Esophagus squamous epithelium (tissue), 5 donors: ENCODE data around the gene EMC8. TPM values are rescaled to one million over a fixed set of nuclear protein-coding genes. Genes with fewer than 3 reads are reported as not detected.

Experiments
- DNase-seq: peaks from one replicate; lab custom pipeline; 2025; lab: John Stamatoyannopoulos, UW
- H3K27ac ChIP-seq, 4 donors: fragments of 200-600 bp; sonication (generic); one replicate each; pipeline ENCODE4 v1.5.1; 2016 to 2019; ENCODE audit warnings: mild to moderate bottlenecking in 1 of 4
- H3K27me3 ChIP-seq, 4 donors: fragments of 200-600 bp; sonication (generic); 1 replicate in 3 of 4; 2 replicates in 1 of 4; pipeline versions ENCODE4 v1.5.1 to v1.6.0; 2017 to 2021; ENCODE audit warnings: antibody characterized with exemption in 1 of 4
- H3K36me3 ChIP-seq, 3 donors: fragments of 200-600 bp; sonication (generic); one replicate each; pipeline ENCODE4 v1.5.1; 2016 to 2019
- H3K4me1 ChIP-seq, 3 donors: fragments of 200-600 bp; sonication (generic); one replicate each; pipeline ENCODE4 v1.5.1; 2017 to 2019
- H3K4me3 ChIP-seq, 4 donors: fragments of 200-600 bp; sonication (generic); 1 replicate in 3 of 4; 2 replicates in 1 of 4; pipeline ENCODE4 v1.5.1; 2016 to 2019; ENCODE audit warnings: mild to moderate bottlenecking in 2 of 4, moderate library complexity in 1 of 4
- H3K9me3 ChIP-seq, 3 donors: fragments of 200-600 bp; sonication (generic); one replicate each; pipeline ENCODE4 v1.5.1; 2016 to 2019
- POLR2A ChIP-seq, 4 donors: fragments of 450-650 bp; IDR thresholded peaks; one replicate each; pipeline ENCODE4 v1.6.1; 2017; ENCODE audit warnings: antibody characterized with exemption in 4 of 4, mild to moderate bottlenecking in 4 of 4, moderate library complexity in 3 of 4
- WGBS, 2 donors: methylation state at CpG; one replicate each; pipeline ENCODE4 v1.1.5; 2018; 5-methylcytosine and 5-hydroxymethylcytosine counted together
- intact Hi-C: fragments of 100-400 bp; cut with DNase I; formaldehyde crosslinking; loops from one replicate; pipeline ENCODE4 v1.15.0; 2022
- total RNA-seq, 4 donors: library from RNA; depleted of rRNA; stranded (reverse); fragments of >200 nt; gene quantifications; one replicate each; pipeline ENCODE4 v1.1.0, GENCODE V29; 2016
- TF ChIP-seq, protein P1 (sequence below), 6 experiments: fragments of 450-650 bp in 4 of 6; fragments of 200-600 bp in 2 of 6; sonication (generic) in 2 of 6; IDR thresholded peaks; one replicate each; pipeline ENCODE4 v1.5.1; 2016 to 2019; ENCODE audit warnings: antibody characterized with exemption in 6 of 6, mild to moderate bottlenecking in 4 of 6, moderate library complexity in 4 of 6
- donor health status: DM: yes; HTN: yes; CAD: no.

The EMC8 gene
- total RNA-seq, 4 donors from 2014 or later: 18.7 to 32.4 (median 23.9) TPM

DNA sequence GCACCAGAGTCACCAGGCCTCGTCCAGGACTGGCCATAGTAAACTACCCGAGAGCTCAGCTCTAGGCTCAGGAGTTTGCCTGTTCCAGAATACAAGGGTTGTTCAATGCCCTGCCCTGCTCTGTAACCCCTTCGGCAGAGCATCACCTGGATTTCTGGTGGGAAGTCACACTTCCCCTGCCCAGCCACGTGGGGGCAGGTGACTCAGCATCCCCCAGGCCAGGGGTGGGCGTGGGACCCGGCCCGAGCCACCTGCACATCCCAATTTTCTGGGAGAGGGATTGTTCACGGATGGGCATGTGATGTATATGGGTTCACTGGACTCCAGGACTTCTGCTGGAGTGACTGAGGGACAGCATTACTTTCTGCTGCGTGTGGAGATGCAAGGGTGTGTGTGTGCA is 26.0 kb upstream of the EMC8 start:
- peaks cover 0 to 12% (median 0%) of the 10 kb centered on the region in 3 donors for H3K4me1 ChIP-seq
- H3K36me3 ChIP-seq: no peaks in the 10 kb centered on the region
- no peak overlapping the region for H3K27ac ChIP-seq
- intact Hi-C loops: loop anchor here (10.0 kb wide), 2 partner anchors 159 to 699 kb away; no protein-coding TSS in a partner anchor
- no peak overlapping the region for H3K4me3 ChIP-seq
- no peaks in the 10 kb centered on the region for H3K9me3 ChIP-seq
- WGBS, 2 donors: 76 to 89% methylated on average over 4 to 5 of the region's 9 CpGs
- DNase-seq: no peak
- peaks cover 0 to 40% (median 0%) of the 10 kb centered on the region in 4 donors for H3K27me3 ChIP-seq
- no peak for TF ChIP-seq POLR2A (IDR thresholded peaks at IDR 0.05)
- TF ChIP-seq, protein P1, sequence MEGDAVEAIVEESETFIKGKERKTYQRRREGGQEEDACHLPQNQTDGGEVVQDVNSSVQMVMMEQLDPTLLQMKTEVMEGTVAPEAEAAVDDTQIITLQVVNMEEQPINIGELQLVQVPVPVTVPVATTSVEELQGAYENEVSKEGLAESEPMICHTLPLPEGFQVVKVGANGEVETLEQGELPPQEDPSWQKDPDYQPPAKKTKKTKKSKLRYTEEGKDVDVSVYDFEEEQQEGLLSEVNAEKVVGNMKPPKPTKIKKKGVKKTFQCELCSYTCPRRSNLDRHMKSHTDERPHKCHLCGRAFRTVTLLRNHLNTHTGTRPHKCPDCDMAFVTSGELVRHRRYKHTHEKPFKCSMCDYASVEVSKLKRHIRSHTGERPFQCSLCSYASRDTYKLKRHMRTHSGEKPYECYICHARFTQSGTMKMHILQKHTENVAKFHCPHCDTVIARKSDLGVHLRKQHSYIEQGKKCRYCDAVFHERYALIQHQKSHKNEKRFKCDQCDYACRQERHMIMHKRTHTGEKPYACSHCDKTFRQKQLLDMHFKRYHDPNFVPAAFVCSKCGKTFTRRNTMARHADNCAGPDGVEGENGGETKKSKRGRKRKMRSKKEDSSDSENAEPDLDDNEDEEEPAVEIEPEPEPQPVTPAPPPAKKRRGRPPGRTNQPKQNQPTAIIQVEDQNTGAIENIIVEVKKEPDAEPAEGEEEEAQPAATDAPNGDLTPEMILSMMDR (IDR thresholded peaks at IDR 0.05): no peak

DNA sequence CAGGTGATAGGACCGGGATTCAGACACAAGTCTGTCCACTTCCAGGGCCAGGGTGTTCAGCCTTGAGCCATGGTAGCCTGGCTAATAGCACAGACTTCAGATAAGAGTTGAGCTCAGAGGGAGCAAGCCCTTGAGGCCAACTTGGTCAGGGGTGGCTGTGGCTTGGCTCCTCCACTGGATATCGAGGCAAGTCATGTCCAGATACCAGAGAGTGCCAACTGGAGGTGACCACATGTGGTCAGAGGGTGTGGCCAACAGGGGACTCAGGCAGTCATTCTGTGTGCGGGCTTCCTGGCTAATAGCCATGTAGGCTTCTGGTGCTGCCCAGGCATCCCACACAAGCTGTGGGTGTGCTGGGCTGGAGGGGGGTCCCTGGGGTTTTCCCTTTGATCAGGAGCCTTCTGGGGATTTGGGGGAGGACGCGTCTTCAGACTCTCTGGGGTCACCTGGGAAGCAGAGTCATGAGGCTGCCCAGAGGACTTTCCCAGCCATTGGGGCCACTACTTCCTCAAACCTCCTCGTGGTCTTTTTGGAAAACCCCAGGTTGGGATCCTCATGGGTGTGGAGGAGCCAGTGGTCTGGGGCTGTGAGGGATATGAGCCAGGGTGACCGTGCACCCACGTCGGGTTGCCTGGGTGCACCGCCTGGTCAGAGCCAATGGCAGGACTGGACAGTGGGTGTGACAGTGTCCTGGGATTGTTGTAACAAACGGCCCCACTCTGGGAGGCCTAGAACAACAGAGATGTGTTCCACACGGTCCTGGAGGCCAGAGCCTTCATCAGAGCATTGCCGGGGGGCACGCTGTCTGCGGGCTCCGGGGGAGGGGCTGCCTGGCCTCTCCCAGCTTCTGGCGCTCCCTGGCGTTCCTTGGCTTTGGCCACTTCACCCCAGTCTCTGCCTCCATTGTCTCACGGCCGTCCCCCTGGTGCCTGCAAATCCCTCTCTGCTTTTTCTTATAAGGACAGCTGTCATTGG is 25.1 kb upstream of the EMC8 start:
- DNase-seq: no peak
- no peak overlapping the region for H3K4me3 ChIP-seq
- H3K27me3 ChIP-seq: peaks cover 0 to 40% (median 0%) of the 10 kb centered on the region in 4 donors
- no peak for TF ChIP-seq POLR2A (IDR thresholded peaks at IDR 0.05)
- TF ChIP-seq, protein P1 (IDR thresholded peaks at IDR 0.05): no peak
- 57 to 71% methylated on average over 8 to 11 of the region's 20 CpGs for WGBS, 2 donors
- intact Hi-C loops: loop anchor here (5.0 to 10.0 kb wide), 3 partner anchors 160 to 700 kb away; no protein-coding TSS in a partner anchor
- no peaks in the 10 kb centered on the region for H3K36me3 ChIP-seq
- peaks cover 0 to 12% (median 0%) of the 10 kb centered on the region in 3 donors for H3K4me1 ChIP-seq
- no peaks in the 10 kb centered on the region for H3K9me3 ChIP-seq
- H3K27ac ChIP-seq: no peak overlapping the region

DNA sequence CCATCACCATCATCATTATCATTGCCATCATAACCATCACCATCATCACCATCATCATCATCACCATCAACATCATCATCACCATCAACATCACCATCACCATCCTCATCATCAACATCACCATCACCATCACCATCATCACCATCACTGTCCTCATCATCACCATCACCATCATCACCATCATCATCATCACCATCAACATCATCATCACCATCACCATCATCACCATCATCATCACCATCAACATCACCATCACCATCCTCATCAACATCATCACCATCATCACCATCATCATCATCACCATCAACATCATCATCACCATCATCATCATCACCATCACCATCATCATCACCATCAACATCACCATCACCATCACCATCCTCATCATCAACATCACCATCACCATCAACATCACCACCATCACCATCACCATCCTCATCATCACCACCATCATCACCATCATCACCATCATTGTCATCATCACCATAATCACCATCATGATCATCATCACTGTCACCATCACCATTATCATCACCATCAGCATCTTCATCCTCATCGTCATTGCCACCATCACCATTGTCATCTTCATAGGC is 24.1 kb upstream of the EMC8 start:
- Histone ChIP-seq H3K4me1 (peaks cover 0 to 12% (median 0%) of the 10 kb centered on the region in 3 donors), H3K36me3 (no peaks in the 10 kb centered on the region), H3K27ac (no peak overlapping the region), H3K27me3 (peaks cover 0 to 41% (median 0%) of the 10 kb centered on the region in 4 donors), H3K4me3 (no peak overlapping the region), H3K9me3 (no peaks in the 10 kb centered on the region)
- intact Hi-C loops: loop anchor here (5.0 to 10.0 kb wide), 3 partner anchors 161 to 701 kb away; no protein-coding TSS in a partner anchor
- TF ChIP-seq, protein P1 (IDR thresholded peaks at IDR 0.05): no peak
- TF ChIP-seq POLR2A (IDR thresholded peaks at IDR 0.05): no peak
- DNase-seq: no peak
- WGBS, 2 donors: 93 to 96% methylated on average over 1 of the region's 1 CpG

DNA sequence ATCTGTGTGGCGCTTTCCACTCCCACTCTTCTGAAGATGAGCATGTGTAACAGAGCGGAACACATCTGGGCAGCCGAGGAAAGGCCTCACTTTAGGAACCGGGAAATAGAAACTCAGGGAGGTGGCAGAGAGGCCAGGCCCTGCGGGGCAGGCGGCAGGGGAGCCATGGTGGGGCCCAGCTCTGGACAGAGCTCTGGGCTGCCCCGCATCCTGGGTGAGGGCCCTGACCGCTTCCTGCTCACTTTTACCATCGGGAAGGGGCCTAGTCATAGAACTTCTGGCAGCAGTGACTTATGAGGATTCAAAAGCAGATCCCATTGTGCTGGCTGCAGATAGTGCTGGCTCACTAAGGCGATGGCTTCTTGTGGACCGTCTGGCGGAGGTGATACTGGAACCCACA is 22.8 kb upstream of the EMC8 start:
- H3K4me3 ChIP-seq: no peak overlapping the region
- 89 to 100% methylated on average over 1 to 7 of the region's 12 CpGs for WGBS, 2 donors
- H3K9me3 ChIP-seq: no peaks in the 10 kb centered on the region
- intact Hi-C loops: loop anchor here (5.0 to 10.0 kb wide), 3 partner anchors 163 to 703 kb away; no protein-coding TSS in a partner anchor
- H3K27me3 ChIP-seq: peaks cover 0 to 42% (median 0%) of the 10 kb centered on the region in 4 donors
- no peak overlapping the region for H3K27ac ChIP-seq
- H3K36me3 ChIP-seq: no peaks in the 10 kb centered on the region
- no peak for TF ChIP-seq POLR2A (IDR thresholded peaks at IDR 0.05)
- TF ChIP-seq, protein P1 (IDR thresholded peaks at IDR 0.05): no peak
- peaks cover 0 to 12% (median 0%) of the 10 kb centered on the region in 3 donors for H3K4me1 ChIP-seq
- no peak for DNase-seq
